ENCODE measurements around the gene DNAH2.

The DNAH2 gene

DNA sequence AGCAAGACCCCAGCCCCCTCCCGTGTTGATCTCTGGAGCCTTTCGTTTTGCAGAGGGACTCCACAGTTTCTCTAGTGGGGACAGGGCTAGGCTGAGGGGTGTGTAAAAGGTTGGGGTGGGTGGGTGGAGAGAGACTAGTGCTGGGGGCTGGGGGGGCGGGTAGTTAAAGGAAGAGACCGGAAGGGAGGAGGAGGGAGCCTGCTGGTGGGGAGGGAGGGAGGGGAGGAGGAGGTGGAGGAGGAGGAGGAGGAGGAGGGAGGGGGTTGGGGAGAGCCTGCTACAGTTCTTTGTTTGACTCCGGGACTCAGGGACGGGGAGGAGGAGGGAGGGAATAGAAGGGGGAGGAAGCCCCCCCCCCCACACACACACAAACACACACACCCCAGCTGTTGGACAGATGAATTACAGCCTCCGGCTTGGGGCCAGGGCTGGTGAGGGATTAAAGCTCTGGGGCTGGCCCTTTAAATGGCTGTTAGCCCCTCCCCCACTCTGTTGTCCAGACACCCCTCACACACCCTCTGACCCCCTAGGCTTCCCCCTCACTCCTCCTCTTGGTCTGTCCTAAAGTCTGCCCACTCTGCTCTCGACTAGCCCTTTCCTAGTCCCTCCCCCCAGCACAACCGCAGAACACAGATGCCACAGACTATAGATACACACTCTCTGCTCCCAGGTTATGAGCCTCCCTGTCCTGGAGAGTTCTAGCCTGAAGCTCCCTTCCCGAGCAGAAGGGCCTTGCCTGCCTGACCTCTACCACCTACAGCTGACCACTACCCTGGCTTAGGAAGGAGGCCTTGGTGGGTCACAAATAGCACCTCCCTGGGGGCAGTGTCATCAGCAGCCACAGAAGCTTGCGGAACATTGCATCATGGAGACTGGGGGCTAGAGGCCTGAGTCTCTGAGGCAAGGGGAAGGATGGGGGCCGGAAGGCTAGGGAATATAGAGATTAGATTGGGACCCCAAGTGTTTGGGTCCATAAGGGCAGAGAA is 120.8 kb downstream of the DNAH2 start:
- DNase-seq (ENCODE audit: low read depth in 3 of 3), result no peak

DNA sequence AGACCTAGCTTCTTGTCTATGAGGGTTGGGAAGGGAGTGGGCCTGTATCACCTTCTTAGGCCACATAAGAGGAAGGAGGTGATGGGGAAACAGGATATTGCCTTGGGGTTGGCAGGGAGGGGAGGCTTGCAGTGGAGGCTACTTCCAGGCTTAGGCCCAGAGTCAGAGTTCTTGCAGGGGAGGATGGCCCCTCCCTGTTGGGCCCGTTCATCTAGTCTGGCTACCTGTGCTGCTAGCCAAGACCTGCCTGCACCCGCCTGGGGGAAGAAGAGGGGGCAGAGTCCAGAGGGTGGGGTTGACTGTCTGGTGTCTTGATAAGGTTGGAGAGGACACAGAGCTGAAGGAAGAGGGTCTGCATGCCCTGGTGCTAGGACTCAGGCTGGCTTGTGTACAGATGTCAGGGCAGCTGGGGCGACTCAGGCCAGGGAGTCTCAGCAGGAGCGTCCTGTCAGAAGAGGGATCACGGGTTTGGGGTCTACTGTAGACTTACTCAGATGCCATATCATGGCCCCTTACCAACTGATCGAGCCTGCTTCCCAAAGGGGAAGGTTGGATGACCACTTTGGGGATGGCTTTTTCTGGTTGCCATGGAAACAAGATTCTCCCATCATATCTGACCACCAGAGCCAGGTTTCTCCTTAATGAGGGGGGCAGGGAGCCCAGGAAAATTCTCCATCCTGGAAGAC is 121.8 kb downstream of the DNAH2 start:
- DNase-seq (ENCODE audit: low read depth in 3 of 3), result no peak

DNA sequence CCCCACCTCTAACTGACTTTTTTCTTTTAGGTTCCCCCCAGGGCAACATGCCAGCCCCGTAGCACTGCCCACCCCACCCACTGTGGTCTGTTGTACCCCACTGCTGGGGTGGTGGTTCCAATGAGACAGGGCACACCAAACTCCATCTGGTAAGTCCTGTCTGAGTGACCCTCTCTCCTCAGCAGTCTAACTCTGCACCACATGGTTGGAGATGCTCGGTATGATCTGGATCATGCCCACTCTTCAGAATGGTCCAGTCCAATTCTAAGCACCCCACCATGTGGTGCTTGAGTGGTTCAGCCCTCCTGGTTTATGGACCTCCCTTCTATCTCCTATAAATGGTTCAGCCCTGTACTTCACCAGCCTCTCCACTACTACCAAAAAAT is 122.3 kb downstream of the DNAH2 start:
- no peak for DNase-seq (ENCODE audit: low read depth in 3 of 3)

DNA sequence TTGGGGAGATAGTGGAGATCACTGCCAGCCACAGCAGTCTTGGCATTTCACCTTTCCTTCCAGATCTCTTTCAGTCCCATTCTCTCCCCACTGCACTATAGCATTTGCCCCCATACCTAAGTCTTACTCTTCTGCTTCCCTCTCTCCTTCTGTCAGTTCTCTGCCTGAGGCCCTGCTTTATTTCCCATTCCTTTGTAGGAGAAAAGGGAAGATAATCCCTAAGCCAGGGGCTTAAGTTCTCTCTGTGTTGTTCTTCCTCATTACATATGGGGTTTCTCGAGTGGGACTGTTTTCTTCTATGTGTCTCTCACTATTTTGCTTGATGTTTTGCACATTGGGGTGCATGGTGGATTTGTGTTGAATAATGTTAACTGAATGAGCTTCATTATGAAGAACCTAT is 122.9 kb downstream of the DNAH2 start:
- no peak for DNase-seq (ENCODE audit: low read depth in 3 of 3)

DNA sequence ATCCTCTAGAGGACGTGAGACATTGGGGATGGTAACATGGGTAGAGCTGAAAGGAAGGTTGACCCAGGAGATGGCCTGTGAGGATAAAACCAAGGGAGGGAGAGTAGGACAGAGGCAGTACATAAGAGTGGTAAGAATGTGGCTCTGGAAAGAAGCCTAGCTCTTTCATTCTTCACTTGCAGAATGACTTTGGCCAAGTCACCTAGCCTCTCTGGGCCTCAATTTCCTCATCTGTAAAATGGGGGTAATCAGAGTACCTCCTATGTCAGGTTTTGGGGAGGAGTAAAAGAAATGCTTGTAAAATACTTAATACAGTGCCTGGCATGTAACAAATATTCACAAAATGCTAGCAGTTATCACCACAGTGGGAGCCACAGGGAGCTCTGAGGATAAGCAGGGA is 123.3 kb downstream of the DNAH2 start:
- no peak for DNase-seq (ENCODE audit: low read depth in 3 of 3)

DNA sequence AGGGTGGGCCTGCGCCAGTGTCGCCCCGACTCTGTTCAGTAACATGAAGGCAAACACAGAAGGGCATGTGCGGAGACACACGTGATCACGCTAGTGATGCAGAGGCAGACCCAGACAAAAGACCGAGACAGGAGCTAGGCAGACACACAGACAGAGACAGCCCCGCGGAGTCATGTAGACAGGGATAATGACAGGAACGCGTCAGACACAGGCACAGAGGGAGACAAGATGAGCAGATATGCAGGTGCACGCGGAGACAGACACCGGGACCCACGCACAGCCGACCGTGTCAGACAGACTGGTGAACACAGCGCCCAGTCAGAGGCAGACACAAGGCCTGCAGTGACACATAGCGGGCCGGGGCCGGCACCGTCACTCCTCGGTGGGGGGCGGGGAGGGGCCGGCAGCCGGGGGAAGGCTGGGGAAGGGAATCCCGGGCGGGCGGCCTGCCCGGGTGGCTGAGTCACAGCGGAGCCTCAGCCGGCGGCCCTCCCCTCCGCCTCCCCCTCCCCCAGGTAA is 123.9 kb downstream of the DNAH2 start:
- peak; percentile 91 to 96 (median 95) for DNase-seq (ENCODE audit: low read depth in 3 of 3)

DNA sequence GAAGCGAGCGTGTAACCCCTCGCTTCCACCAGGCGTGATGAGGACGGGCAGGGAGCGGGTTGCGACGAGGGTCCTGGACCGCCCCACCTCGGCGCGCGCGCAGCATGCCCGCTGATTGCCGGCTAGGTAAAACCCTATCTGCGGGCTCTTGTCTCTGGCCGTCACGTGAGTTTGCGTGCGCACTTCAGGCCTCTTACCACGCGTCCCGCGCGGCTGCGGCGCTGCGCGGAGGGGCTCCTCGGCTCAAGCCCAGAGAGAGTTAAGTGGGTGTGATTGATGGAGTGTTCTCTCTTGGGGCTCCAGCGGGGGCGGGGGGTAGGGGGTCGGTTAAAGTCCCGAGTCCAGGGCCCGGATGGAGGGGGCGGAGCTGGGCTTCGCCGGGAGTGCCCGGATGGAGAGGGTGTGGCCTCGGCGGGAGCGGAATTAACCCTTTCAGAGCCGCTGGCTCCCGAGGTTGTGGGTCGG is 124.4 kb downstream of the DNAH2 start:
- peak; percentile 80 to 84 (median 82) for DNase-seq (ENCODE audit: low read depth in 3 of 3)

DNA sequence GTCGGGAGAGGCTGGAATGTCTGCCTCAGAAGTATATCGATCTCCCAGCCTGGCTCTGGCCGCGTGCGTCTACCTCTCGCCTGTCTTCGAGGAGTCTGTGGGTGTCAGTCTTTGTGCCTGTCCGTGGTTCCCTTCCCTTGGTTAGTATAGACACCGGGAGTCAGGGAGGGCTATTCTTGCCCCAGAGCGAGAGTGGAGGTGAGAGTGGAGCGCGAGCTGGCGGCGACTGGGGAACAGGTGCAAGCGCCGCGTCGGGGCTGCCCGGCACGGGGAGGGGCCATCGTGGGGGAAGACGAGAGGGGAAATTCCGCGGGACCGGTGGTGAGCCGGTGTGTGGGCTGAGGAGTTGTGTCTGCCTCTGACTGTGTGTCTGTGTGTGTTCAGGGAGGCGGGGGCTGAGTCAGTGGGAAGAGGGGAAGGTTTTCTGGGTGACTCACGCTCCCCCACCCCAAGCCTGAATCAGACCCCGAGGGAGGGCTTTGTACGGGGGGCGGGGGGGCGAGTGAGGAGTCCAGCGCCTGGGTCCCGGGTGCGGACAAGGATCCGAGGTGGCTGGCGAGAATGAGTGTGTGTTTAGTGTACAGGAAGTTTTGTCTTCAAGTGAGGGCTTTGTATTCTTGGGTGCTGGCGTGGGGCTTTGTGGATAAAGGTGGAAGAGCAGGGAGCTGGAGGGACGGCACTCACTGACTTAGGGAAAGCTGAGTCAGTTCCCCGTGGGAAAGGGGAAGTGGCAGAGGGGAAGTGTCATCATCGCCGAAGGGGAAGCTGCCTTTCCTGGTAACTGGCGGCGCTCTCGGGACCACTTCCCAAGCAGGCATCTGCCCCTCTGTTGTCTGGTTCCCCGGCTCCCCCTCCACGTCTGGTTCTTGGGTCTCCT is 125.1 kb downstream of the DNAH2 start:
- DNase-seq (ENCODE audit: low read depth in 3 of 3), result peak; percentile 90 to 99 (median 97)

DNA sequence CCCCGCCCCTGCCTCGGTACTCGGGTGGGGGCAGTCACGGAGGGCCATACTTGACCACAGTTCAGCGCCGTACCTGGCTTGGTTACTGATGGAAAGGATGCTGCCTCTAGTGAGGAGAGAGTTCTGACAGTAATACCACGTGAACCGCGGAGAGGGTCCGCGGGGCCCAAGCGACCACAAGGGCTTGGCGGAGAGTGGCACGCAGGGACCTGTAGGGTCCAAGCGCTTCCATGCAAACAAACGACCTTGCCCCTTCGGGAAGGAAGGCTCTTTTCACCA is 125.7 kb downstream of the DNAH2 start:
- DNase-seq (ENCODE audit: low read depth in 3 of 3), result no peak

DNA sequence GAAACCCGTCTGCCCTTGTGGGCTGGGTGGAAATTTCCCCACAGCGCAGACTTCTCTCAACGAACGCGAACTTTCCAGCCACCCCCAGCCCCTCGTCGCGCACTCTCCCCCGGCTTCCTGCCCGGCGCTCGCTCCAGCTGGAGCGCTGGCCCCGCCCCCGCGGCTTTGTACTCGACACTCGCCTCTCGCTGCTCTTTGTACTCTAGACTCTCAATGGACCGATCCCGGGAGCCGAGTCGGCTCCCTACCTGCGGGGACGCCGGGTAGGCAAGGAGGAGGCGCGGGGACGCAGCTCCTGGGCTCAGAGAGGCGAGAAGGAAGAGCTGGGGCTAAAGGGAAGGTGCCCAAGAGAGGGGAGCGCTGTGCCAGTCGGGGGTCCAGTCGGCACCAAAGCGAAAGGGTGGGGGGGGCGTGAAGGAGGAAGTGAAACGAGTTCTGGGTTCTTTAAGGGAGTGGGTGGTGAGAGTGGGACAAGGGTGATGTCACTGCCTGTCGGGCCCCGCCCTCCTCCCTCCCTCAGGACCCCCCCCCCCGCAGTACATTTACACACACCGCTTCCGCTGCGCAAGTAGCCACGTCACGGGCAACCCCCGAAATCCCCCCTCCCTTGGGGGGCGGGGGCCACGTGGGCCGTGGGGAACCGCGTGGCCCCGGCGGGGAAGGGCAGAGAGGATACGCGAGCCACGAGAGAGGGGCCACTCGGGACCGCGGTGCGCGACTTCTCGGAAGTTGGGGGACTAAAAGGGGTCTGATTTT is 126.2 kb downstream of the DNAH2 start:
- DNase-seq (ENCODE audit: low read depth in 3 of 3), result peak; percentile 84 to 92 (median 91)

DNA sequence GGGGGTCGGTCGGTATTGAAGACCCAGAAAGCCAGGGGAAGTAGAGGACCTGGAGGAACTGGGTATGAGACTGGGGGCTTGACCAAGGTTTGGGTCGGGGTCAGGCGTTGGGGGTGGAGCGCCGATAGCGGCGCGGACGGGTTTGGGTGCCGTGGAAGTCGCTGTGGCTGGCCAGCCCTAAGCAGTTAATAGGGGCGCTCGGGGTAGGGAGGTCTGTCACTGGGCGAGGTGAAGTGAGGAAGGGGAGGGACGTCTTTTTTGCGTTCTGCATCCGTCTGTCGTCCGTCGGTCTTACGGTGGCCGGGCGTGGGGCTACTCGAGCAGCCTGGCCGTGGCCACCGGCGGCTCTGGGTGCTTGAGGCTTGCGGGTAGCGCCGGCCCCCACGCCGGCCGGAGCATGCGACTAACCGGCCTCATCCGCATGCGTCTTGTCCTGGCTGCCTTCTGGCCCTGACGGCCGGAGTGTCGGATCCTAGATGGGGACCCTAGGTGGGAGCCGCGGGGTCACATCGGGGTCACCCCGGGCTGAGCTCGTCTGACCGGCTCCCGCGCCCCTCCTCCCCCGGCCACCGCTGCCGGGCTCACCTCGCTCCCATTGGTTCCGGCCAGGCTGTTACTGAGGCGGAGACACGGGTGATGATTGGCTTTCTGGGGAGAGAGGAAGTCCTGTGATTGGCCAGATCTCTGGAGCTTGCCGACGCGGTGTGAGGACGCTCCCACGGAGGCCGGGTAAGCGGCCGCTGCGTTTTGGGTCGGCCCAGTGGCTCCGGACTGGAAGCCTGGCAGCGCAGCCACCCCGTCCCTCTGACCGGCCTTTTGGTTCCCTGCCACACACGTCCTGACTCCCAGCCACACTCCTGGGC is 127.0 kb downstream of the DNAH2 start:
- peak in 1 of 3 experiments; percentile 70 for DNase-seq (ENCODE audit: low read depth in 3 of 3)

DNA sequence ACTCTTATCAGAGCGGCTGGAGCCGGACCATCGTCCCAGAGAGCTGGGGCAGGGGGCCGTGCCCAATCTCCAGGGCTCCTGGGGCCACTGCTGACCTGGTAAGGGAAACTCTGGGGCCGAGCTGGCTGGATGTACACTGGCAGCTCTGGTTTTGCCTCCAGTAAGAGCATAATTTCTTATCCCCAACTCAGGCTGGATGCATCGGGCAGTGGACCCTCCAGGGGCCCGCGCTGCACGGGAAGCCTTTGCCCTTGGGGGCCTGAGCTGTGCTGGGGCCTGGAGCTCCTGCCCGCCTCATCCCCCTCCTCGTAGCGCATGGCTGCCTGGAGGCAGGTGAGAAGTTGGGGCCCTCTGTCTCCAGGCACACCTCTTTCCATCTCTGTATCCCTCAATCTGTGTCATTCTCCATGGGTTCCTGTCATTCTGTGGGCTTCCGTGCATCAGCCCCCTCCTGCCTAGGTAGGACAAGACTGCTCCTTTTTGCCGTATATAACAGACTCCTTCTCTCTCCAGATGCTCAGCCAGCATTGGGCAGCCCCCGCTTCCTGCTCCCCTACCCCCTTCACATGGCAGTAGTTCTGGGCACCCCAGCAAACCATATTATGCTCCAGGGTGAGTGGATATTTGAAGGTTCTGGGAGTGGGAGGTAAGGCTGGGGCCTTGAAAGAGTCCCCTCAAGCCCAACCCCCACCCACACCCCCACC is 128.0 kb downstream of the DNAH2 start:
- DNase-seq (ENCODE audit: low read depth in 3 of 3), result no peak

DNA sequence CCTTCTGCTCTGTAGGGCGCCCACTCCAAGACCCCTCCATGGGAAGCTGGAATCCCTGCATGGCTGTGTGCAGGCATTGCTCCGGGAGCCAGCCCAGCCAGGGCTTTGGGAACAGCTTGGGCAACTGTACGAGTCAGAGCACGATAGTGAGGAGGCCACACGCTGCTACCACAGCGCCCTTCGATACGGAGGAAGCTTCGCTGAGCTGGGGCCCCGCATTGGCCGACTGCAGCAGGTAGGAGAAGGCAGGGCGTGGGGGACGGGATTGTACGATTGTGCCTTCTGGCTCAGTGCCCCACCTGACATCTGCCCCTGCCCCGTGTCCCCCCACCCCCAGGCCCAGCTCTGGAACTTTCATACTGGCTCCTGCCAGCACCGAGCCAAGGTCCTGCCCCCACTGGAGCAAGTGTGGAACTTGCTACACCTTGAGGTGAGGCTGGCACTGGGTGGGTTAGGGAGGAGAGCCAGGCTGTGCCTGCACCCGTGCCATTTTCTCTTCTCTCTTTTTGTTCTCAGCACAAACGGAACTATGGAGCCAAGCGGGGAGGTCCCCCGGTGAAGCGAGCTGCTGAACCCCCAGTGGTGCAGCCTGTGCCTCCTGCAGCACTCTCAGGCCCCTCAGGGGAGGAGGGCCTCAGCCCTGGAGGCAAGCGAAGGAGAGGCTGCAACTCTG is 128.7 kb downstream of the DNAH2 start:
- no peak for DNase-seq (ENCODE audit: low read depth in 3 of 3)

DNA sequence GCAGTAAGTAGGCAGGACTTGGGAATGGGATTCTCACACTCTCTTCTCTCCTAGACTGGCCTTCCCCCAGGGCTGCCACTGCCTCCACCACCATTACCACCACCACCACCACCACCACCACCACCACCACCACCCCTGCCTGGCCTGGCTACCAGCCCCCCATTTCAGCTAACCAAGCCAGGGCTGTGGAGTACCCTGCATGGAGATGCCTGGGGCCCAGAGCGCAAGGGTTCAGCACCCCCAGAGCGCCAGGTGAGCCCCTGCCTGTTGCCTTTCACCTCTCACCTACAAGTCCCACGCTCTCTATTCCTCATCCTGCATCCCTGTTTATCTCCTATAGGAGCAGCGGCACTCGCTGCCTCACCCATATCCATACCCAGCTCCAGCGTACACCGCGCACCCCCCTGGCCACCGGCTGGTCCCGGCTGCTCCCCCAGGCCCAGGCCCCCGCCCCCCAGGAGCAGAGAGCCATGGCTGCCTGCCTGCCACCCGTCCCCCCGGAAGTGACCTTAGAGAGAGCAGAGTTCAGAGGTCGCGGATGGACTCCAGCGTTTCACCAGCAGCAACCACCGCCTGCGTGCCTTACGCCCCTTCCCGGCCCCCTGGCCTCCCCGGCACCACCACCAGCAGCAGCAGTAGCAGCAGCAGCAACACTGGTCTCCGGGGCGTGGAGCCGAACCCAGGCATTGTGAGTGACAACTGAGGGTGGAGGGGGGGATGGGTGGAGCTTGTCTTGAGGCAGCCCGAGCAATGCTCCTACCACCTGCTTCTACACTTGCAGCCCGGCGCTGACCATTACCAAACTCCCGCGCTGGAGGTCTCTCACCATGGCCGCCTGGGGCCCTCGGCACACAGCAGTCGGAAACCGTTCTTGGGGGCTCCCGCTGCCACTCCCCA is 129.5 kb downstream of the DNAH2 start:
- DNase-seq (ENCODE audit: low read depth in 3 of 3), result no peak

DNA sequence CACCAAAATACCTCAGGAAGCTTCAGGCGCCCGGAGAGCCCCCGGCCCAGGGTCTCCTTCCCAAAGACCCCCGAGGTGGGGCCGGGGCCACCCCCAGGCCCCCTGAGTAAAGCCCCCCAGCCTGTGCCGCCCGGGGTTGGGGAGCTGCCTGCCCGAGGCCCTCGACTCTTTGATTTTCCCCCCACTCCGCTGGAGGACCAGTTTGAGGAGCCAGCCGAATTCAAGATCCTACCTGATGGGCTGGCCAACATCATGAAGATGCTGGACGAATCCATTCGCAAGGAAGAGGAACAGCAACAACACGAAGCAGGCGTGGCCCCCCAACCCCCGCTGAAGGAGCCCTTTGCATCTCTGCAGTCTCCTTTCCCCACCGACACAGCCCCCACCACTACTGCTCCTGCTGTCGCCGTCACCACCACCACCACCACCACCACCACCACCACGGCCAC is 130.6 kb downstream of the DNAH2 start:
- no peak for DNase-seq (ENCODE audit: low read depth in 3 of 3)

DNA sequence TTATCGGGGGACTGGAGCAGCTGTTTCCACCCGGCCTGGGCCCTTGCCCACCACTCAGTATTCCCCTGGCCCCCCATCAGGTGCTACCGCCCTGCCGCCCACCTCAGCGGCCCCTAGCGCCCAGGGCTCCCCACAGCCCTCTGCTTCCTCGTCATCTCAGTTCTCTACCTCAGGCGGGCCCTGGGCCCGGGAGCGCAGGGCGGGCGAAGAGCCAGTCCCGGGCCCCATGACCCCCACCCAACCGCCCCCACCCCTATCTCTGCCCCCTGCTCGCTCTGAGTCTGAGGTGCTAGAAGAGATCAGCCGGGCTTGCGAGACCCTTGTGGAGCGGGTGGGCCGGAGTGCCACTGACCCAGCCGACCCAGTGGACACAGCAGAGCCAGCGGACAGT is 131.2 kb downstream of the DNAH2 start:
- no peak for DNase-seq (ENCODE audit: low read depth in 3 of 3)

DNA sequence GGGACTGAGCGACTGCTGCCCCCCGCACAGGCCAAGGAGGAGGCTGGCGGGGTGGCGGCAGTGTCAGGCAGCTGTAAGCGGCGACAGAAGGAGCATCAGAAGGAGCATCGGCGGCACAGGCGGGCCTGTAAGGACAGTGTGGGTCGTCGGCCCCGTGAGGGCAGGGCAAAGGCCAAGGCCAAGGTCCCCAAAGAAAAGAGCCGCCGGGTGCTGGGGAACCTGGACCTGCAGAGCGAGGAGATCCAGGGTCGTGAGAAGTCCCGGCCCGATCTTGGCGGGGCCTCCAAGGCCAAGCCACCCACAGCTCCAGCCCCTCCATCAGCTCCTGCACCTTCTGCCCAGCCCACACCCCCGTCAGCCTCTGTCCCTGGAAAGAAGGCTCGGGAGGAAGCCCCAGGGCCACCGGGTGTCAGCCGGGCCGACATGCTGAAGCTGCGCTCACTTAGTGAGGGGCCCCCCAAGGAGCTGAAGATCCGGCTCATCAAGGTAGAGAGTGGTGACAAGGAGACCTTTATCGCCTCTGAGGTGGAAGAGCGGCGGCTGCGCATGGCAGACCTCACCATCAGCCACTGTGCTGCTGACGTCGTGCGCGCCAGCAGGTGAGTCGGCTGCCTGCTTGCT is 131.7 kb downstream of the DNAH2 start:
- DNase-seq (ENCODE audit: low read depth in 3 of 3), result no peak
